GM15510 (cell line): ENCODE results near the gene IGFL3.

Experiments
- POLR2A ChIP-seq: IDR thresholded peaks from 3 replicates; pipeline ENCODE4 v1.6.1; 2011; ENCODE audit warnings: borderline replicate concordance; ENCODE audit not compliant: insufficient read length; ENCODE audit errors: extremely low read depth

IGFL3 gene

DNA sequence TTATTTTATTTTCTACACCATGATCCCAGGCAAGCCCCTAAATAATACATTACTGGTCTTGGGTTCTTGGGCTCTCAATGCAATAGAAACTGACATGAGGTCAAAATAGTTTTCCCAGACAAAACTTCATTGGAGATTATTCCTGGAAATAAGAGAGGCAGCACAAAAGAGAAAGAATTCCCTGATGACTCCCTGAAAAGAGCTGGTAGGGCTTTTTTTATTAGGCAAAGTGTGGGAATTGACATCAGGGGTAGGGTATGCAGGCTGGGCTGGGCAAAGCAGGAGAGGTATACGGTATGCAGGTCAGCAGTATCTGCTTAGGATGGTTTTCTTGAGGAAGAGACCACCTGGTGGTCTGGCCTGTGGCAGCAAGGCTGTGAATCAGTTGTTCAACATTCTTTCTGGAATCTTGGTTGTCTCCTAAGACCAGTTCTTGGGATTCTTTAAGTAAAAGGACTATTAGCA is 9.3 kb upstream of the IGFL3 start:
- TF ChIP-seq POLR2A, result no peak

DNA sequence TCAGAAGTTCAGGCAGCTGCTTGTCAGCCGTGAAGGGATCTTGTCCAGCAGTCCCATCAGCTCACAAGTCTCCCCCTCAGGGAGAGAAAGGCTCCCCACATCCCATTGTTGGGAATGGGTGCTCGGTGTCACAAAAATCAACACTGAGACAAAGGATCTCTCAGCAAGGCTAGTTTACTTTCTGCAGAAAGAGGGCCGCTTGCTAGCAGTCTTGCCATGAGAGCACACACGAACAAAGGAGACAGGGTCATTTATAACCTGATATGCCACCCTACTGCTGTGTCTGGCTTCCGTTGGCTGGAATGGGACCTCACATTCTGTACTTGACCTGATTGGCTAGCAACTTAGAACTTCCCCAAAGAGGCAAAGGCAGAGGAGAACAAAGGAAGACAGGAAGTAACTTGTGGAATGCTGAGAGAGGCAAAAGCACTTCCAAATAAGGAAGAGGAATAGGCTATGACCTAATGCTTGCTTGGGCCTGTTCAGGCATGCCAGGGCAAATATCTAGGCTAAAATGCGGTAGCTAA is 8.7 kb upstream of the IGFL3 start:
- TF ChIP-seq POLR2A, result no peak

DNA sequence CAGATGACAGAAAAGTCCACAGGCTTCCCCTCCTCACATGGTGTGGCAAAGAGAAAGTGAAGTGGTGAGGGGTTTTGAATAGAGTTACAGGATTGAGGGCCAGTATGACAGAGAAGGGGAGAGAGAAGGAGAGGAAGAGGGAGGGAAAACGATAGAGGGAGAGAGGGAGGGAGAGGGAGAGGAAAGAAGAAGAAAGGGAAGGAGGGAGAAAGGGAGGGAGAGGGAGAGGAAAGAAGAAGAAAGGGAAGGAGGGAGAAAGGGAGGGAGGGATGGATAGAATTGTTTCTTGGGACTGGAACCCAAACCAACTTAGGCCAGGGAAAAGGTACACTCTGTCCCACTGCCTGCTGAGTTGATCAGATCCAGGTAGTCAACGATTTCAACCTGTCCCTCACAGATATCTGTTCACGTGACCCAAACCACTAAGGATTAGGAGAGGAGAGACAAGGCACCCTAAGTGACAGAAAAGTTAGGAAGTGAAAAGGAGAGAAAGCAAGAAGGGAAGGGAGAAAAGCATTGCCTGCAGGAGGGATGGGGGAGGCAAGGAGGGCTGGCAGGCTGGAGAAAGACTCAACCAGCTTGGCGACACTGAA is 8.1 kb upstream of the IGFL3 start:
- no peak for TF ChIP-seq POLR2A

DNA sequence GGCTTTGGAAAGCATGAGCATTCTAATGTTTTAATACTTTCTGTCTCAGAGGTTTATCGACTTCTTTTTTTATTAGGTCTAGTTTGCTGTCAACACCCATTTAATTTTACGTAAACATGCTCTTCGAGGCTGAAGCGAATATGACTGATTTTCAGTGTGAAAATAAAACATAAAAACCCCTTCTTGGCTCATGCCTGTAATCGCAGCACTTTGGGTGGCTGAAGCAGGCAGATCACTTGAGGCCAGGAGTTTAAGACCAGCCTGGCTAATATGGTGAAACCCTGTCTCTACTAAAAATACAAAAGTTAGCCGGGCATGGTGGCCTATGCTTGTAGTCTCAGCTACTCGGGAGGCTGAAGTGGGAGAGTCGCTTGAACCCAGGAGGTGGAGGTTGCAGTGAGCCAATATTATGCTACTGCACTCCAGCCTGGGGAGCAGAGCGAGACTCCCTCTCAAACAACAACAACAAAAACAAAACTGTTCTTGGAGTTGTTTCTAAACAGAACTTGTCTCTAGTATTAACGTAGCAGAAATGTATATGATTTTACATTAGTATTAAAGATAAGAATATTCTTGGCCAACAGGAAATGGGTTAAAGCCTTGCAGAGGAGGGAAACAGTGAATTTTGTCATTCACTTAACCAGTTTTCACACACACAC is 7.1 kb upstream of the IGFL3 start:
- TF ChIP-seq POLR2A, result no peak

DNA sequence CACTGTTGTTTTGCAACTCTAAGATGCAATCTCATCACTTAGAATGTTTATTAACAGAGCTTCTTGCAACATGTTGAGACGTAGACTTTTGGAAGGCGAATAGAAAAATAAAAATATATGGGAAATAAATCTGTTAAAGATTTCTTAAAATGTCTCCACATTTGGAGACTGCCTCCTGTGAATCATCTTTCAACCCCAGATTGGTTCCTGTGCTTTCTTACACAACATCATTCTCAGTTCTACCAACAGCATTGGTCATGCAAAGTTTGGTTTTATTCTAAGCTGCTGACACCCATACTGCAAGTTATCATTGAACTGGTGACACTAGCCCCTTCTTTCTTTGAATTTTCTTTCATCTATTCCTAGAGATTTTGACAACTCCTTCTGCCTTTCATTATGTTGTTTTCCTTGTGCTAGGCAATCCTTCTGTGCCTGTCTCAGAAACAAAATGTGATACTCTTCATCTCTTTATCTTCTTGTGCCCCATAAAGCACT is 1.6 kb upstream of the IGFL3 start:
- TF ChIP-seq POLR2A, result no peak

DNA sequence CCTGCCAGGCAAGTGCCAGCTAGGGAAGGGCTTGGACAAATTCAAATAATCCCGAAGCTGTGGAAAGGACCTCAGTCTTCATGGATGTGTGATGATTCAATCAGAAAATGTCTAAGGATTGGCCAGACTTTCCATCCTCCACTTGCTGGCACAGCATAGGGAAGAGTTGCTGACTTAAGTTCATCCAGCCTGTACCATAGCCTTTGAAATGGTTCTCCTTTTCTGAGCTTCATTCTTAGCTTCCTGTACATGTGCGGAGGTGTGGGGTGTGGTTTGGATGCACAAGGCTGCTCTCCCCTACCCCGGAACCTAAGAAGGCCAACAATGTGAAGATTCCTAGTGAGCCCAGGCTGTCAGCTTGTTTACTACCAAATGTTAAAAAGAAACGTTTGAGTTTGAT is 959 bp upstream of the IGFL3 start:
- no peak for TF ChIP-seq POLR2A

DNA sequence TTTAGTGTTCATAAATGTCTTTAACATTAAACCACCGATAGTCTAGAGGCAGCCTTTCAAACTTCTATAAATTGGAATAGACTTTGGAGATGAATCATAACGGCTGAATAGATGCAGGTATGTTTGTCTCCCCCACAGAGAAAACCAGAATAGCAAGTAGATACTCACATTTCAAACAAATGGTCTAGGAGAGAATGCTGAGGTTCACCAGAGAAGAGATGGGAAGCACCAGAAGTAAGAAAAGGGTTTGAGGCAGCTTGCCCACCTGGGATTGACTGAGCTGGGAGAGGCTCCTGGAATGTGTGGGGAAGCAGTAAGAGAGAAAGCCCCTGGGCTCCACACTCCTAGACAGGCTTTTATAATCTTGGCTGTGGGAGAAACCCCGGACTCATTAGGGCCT is 6.4 kb downstream of the IGFL3 start:
- TF ChIP-seq POLR2A, result no peak

DNA sequence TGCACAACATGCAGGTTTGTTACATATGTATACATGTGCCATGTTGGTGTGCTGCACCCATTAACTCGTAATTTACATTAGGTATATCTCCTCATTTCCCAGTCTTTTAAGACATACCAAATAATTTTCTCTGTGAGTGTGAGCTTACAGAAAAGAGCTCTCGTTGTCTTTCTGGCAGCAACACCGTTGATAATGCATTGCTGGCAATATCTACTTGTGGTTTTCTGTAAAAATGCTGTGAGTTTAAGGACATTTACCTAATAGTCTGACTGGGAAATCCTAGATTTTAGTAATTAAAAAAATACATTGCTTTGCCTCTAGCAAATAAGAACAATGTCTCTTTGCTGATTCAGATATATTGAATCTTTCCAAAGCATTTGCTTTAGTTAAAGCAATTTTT is 8.4 kb downstream of the IGFL3 start:
- TF ChIP-seq POLR2A, result no peak

DNA sequence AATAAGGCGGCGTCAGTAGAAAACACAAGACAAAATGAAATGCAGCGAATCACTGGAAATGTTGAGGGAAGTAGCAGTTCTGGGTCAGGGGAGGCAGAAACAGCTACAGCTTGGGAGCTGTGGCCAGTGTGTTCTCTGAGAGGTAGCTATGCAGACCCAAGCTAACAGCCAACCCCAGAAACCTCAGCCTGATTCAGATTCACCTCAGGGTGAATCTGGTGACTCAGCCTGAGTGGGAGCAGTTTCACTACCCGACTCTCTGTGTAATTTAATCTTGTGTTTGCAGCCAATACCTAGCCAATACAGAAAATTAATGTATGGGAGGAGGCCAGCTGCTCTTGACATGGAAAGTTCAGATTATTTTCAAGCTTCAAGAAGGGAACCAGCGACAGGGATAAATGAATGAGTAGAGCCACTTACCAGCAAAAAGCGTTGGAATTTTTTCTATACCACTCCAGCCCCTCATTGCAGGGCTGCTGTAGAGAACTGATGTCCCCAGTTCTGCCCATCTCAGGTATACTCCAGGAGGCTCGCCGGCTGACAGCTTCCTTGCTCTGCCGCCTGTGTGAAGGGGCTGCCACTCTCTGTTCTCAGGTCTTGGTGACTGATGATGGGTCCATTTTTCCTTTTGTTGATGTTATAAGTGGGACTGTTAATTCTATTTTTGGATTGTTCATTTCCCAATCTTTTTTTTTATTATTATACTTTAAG is 8.9 kb downstream of the IGFL3 start:
- TF ChIP-seq POLR2A, result no peak

DNA sequence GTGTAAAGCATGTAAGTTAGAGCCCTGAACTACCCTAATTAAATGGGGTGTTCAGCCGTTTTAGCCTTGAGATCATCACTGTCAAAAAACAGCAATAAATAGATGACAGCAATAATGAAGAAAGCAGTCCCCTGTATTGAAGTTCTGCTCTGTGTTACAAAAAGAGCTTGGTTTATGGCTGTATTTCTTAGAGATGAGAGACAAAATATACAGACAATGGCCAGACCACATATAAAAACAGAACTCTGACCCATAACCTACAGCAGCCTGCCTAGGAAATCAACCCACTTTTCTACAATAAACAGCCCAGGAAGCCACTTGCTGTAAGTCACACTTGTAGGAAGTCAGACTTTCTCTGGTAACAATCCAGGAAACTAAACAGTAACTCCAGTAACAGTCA is 10.8 kb downstream of the IGFL3 start:
- TF ChIP-seq POLR2A, result no peak

DNA sequence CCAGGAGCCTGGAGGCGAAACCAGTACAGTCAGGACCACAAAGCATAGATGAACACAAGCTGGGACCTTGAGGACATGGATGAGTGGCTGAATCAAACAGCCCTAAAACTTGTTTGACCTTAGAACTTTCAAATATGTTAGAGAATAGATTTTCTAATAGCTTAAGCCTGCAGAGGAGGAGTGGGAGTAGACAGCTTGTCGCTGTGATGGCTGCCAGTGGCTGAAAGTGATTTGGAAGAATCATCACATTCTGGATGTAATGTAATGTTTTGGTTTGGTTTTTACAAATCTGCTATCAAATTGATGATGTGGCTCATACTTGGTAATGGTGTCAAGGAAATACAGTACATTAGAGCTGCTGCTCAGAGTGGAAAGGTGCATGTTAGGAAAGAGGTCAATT is 12.0 kb downstream of the IGFL3 start:
- no peak for TF ChIP-seq POLR2A

DNA sequence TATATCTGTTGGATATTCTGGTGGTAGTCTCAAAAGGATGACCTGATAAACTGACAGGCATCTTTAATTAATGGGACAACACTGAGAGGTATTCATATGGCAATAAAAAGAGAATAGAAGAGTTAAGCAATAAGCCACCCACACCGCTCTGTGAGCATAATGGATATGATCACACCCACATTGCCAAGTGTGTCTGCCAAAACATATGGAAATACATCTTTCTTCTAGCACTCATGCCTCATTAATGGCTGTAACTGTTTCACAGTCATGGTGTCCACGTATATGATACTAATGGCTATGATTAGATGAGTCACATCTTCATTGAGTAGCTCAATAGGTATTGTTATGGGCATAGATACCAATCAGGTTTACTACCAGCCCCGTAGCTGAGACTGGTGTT is 13.1 kb downstream of the IGFL3 start:
- no peak for TF ChIP-seq POLR2A

DNA sequence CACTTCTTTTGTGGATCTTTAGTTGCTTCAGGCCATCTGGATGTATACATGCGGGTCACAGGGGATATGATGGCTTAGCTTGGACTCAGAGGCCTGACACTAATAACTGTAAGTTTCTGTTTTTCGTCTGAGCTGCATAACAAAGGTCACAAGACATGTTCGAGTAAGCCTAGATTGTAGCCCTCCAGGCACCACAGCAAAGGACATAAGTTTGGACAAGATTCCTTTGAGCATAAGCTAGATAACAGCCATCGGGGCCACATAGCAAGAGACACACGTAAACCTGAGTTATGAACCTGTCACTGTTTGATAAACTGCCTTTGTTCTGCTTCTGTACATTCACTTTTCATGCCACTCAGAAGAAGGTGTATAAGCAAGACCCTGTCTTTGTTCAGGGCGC is 14.6 kb downstream of the IGFL3 start:
- TF ChIP-seq POLR2A, result no peak

DNA sequence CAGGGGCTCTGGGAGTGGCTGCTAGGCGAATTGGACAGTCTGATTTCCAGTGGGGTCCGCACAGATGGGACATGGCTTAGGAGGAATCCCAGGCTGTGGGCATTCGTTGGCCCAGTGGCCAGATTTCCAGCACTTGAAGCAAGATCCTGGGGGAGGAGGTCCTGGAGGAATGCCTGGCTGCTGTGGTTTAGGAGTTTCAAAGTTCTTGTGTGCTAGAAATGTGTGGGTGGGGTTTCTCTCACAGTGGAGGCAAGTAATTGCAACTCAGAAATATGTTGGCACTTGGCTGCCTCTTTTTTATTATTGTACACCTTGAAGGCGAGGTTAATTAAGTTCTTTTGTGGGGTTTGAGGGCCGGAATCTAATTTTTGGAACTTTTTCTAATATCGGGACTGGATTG is 17.1 kb downstream of the IGFL3 start:
- TF ChIP-seq POLR2A, result no peak

DNA sequence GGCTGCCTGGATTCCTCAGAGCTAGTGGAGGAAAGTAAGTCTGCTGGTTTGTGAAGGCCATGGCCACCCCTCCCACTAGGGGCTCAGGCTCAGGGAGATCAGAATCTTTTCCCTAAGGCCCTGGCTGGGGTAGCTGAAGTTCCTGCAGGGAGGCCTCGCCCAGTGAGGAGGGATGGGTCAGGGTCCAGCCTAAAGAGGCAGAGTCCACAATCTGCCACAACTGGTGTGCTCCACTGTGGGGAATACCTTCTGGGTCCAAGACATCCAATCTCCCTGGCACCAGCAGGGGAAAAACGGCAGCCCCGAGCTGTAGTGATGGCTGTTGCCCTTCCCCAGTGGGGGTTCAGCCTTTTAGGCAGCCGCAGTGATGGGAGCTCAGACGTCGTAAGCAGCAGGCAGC is 23.2 kb downstream of the IGFL3 start:
- no peak for TF ChIP-seq POLR2A
